GM19452 (cell line): ENCODE measurements around the gene UTP18.
"Not testable (repeated sequence)": the region's sequence is repeated elsewhere in the genome, so short reads cannot be mapped to it uniquely, and the experiment has no call there.

Source experiments
- ATAC-seq: cut with Tn5 transposase; IDR thresholded peaks from one replicate; pipeline ENCODE4 v1.9.1; 2021; ENCODE audit not compliant: unreplicated experiment

The UTP18 gene

GRCh38 chr17:51330861-51331503 is 70.6 kb downstream of the UTP18 start:
- ATAC-seq = not testable (repeated sequence)

GRCh38 chr17:51335006-51335590 is 74.8 kb downstream of the UTP18 start:
- ATAC-seq = no peak

- no peak for ATAC-seq
Observed at GRCh38 chr17:51335883-51336822, 75.8 kb downstream of the UTP18 start.

GRCh38 chr17:51341457-51341856 is 81.1 kb downstream of the UTP18 start:
- no peak for ATAC-seq

GRCh38 chr17:51342257-51342656 is 81.9 kb downstream of the UTP18 start:
- ATAC-seq = no peak

- ATAC-seq = no peak
Observed at GRCh38 chr17:51344532-51344931, 84.2 kb downstream of the UTP18 start.

GRCh38 chr17:51346218-51346982 is 86.1 kb downstream of the UTP18 start:
- ATAC-seq = no peak
